Psoas muscle (tissue), 8 donors: ENCODE results near the gene SGK2. TPM values are rescaled to one million over a fixed set of nuclear protein-coding genes. Genes with fewer than 3 reads are reported as not detected.
"Not testable (repeated sequence)": the region's sequence is repeated elsewhere in the genome, so short reads cannot be mapped to it uniquely, and the experiment has no call there.

Experiments used
- ATAC-seq, 4 donors: fragments of 200-7000 bp; cut with Tn5 transposase; one replicate each; pipeline ENCODE4 v1.9.1; 2020; ENCODE audit warnings: moderate library complexity in 3 of 4, mild to moderate bottlenecking in 2 of 4
- DNase-seq, 2 donors: peaks; one replicate each; pipeline ENCODE4 v3.0.0-alpha.2; 2020
- H3K27ac ChIP-seq: fragments of 200-600 bp; one replicate; pipeline ENCODE4 v1.8.0; 2022
- H3K27me3 ChIP-seq, 3 donors: fragments of 200-600 bp in 1 of 3; one replicate each; pipeline versions ENCODE4 v1.6.1 to v1.8.0; 2013 to 2022; ENCODE audit warnings: low read length in 2 of 3, mild to moderate bottlenecking in 2 of 3, moderate library complexity in 1 of 3; ENCODE audit not compliant: insufficient read depth in 3 of 3
- H3K36me3 ChIP-seq, 2 donors: fragments of 200-600 bp in 1 of 2; one replicate each; pipeline versions ENCODE4 v1.6.1 to v1.8.0; 2013 to 2022; ENCODE audit warnings: low read depth in 1 of 2, mild to moderate bottlenecking in 1 of 2, moderate library complexity in 1 of 2; ENCODE audit not compliant: insufficient read depth in 1 of 2
- H3K4me1 ChIP-seq: fragments of 200-600 bp; one replicate; pipeline ENCODE4 v1.8.0; 2022
- H3K4me3 ChIP-seq: fragments of 200-600 bp; one replicate; pipeline ENCODE4 v1.8.0; 2022; ENCODE audit warnings: mild to moderate bottlenecking
- H3K9me3 ChIP-seq: fragments of 200-600 bp; one replicate; pipeline ENCODE4 v1.8.0; 2022
- WGBS, 3 donors: extraction: QIAGEN DNeasy Blood & Tissue Kit; methylation state at CpG; one replicate each; pipeline versions ENCODE4 v1.1.6 to v1.1.7; 2013; 5-methylcytosine and 5-hydroxymethylcytosine counted together
- intact Hi-C, 2 donors: fragments of 100-400 bp; cut with DNase I; formaldehyde crosslinking; loops; one replicate each; pipeline versions ENCODE4 v1.11.0 to v1.14.2; 2022
- polyA plus RNA-seq, 3 donors: library from polyadenylated mRNA; stranded (reverse); fragments of 200-250 nt; gene quantifications; one replicate each; pipeline ENCODE4 v1.2.3, GENCODE V29; 2013
- total RNA-seq, 4 donors: library from RNA; stranded (reverse); fragmentation: NEBNext Ultra II Directional in 2 of 4; extraction: Animal tissue kit (Norgen Biotek cat#: 25700) in 2 of 4; gene quantifications; one replicate each; pipeline versions ENCODE4 v1.2.1 to v1.2.4, GENCODE V29; 2021 to 2023
- TF ChIP-seq, protein P1 (sequence below): fragments of 200-600 bp; IDR thresholded peaks from one replicate; pipeline ENCODE4 v1.8.0; 2022; ENCODE audit warnings: antibody characterized with exemption
- donor health status: healthy with polysubstance abuse.
- donor health status: DM: no; HTN: no; CAD: no; lungs with moderate emphysema.
- donor health status: Bipolar disorder and iron deficiency.
- donor health status: healthy.
- donor health status: DM: yes; HTN: yes; CAD: no.
- donor health status: DM: no; HTN: no; CAD: no.
- donor health status: DM: no; HTN: no; CAD: no.
- donor health status: DM: yes; HTN: yes; CAD: no.

SGK2 gene
- total and polyA plus RNA-seq, 7 donors: 0.04 to 0.53 (median 0.14) TPM; not detected in 3

DNA sequence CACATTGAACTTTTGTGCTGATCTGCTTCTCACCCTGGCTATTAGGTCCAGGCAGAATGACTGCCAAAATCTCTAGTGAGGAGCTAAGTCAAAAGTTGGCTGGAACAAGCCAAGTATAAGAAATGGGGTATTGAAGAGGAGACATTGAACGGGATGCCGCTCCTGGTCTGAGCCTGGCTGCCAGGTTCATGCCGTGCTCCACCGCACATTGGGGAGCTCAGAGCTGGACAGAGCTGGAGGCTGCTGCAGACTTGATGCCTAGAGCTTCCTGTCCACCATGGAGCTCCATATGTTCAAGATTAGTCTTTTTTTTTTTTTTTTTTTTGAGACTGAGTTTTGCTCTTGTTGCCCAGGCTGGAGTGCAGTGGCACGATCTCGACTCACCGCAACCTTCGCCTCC lies 27.8 kb downstream of the SGK2 start:
- WGBS, 3 donors: 80 to 88% (median 83%) methylated on average over 8 of the region's 8 CpGs
- no peaks in the 10 kb centered on the region for H3K9me3 ChIP-seq
- DNase-seq: no peak
- no peak for ATAC-seq
- no peaks in the 10 kb centered on the region for H3K27me3 ChIP-seq
- H3K27ac ChIP-seq: no peak overlapping the region
- intact Hi-C loops: no loop called here
- H3K36me3 ChIP-seq: no peaks in the 10 kb centered on the region
- peaks cover 4% of the 10 kb centered on the region for H3K4me1 ChIP-seq
- H3K4me3 ChIP-seq: no peak overlapping the region
- TF ChIP-seq, protein P1, sequence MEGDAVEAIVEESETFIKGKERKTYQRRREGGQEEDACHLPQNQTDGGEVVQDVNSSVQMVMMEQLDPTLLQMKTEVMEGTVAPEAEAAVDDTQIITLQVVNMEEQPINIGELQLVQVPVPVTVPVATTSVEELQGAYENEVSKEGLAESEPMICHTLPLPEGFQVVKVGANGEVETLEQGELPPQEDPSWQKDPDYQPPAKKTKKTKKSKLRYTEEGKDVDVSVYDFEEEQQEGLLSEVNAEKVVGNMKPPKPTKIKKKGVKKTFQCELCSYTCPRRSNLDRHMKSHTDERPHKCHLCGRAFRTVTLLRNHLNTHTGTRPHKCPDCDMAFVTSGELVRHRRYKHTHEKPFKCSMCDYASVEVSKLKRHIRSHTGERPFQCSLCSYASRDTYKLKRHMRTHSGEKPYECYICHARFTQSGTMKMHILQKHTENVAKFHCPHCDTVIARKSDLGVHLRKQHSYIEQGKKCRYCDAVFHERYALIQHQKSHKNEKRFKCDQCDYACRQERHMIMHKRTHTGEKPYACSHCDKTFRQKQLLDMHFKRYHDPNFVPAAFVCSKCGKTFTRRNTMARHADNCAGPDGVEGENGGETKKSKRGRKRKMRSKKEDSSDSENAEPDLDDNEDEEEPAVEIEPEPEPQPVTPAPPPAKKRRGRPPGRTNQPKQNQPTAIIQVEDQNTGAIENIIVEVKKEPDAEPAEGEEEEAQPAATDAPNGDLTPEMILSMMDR: no peak

DNA sequence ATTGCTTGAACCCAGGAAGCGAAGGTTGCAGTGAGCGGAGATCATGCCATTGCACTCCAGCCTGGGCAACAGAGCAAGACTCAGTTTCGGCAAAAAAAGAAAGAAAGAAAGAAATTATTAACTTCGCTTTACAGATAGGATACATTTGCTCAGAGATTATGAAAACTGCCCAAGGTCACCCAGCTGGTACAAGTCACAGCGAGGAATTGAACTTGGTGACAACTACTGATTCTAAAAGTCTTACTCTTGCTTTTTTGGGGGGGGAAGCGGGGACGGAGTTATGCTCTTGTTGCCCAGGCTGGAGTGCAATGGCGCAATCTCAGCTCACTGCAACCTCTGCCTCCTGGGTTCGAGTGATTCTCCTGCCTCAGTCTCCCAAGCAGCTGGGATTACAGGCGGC lies 29.7 kb downstream of the SGK2 start:
- H3K36me3 ChIP-seq, H3K9me3 ChIP-seq, H3K4me3 ChIP-seq, H3K4me1 ChIP-seq, H3K27me3 ChIP-seq, ATAC-seq, H3K27ac ChIP-seq, DNase-seq, intact Hi-C loops: not testable (repeated sequence)
- 93 to 97% (median 97%) methylated on average over 10 of the region's 10 CpGs for whole genome bisulfite sequencing, 3 donors

DNA sequence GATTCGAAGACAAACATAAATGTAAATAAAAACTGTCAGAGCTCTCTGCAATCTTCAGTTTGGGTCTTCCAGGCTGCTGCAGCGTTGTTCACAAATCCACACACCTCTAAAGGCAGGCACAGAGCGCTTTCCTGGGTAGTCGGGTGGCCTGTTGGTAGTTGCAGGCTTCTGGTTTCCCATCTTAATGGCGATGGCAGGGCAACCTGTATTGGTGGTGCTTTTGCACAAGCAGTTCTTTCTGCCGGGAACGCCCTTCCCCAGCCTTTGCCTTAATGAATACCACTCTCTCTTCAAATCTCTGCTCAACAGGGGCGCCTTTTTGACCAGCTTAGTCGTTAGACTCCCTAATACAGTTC lies 31.2 kb downstream of the SGK2 start:
- 25 to 33% (median 29%) methylated on average over 8 to 9 of the region's 9 CpGs for WGBS, 3 donors
- ATAC-seq (peak in 1 of 4 donors; percentile 20), DNase-seq (no peak)
- TF ChIP-seq, protein P1: no peak
- H3K27me3 ChIP-seq: no peaks in the 10 kb centered on the region
- no peaks in the 10 kb centered on the region for H3K9me3 ChIP-seq
- intact Hi-C loops: loop anchor here (5.0 kb wide), 1 partner anchor 133 kb away; the partner anchor contains the start of gene SRSF6 (in 2 of the 2)
- peak overlapping the region; percentile 89 for H3K4me3 ChIP-seq
- H3K4me1 ChIP-seq: peaks cover 5% of the 10 kb centered on the region
- H3K36me3 ChIP-seq: peaks cover 0 to 10% of the 10 kb centered on the region in 2 donors
- peak overlapping the region; percentile 79 for H3K27ac ChIP-seq

DNA sequence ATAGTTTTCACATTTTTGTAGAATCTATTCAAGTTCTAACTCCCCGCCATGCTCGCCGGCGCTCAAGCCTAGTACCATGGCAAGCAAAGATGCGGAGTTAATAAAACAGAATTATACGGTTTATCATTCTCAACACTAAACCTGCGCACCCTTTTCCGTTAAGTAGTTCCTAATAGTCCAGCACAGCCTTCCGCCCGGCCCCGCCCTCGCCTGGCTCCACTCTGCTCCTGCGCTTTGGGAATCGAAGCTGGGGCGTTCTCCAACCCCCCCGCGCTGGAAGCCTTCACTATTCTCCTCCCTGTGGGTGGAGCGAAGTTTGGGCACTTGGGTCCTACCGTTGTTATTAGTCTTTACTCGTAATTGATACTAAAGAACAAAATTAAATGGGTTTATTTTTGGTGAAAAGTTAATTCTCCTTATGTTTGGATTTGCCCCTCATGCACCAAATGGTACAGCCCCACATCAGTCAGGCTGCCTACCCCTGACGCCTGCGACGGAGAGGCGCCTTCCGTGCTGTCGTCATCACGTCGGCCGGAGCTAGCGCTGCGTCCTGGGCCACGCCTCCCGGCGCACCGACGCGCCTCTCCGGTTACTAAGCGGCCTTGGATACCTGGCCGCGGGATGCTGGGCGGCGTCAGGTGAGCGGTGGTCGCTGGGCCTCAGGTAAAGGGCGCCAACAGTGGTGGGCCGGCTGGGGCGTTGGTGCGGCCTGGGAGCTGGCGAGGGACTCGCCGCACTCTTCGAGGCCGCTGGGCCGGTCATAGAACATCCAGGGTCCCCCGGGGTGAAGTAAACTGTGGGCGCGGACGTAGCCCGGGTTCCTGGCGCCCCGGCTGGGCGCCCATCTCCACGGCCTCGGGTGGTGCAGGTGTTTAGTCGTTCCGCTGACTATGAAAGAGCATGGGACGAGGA lies 31.8 kb downstream of the SGK2 start, which contains the start of gene IFT52:
Gene IFT52, plus strand, starts transcription at position 546 of the 912 bp plus-strand sequence. CDS start 3,762 bp downstream, outside the sequence.
- Histone ChIP-seq H3K9me3 (no peaks in the 10 kb centered on the region), H3K27me3 (no peaks in the 10 kb centered on the region), H3K4me3 (peak within 1 kb of the TSS; percentile 89), H3K27ac (peak within 1 kb of the TSS; percentile 79), H3K36me3 (peaks cover 0 to 16% of the 10 kb centered on the region in 2 donors), H3K4me1 (peaks cover 5% of the 10 kb centered on the region)
- ATAC-seq: peak; percentile 99 to 100 (median 100)
- 0% methylated on average over 68 of the region's 68 CpGs for WGBS, 3 donors
- intact Hi-C loops: loop anchor here (5.0 kb wide), 1 partner anchor 133 kb away; the partner anchor contains the start of gene SRSF6 (in 2 of the 2)
- TF ChIP-seq, protein P1: no peak
- peak; percentile 92 to 96 for DNase-seq

DNA sequence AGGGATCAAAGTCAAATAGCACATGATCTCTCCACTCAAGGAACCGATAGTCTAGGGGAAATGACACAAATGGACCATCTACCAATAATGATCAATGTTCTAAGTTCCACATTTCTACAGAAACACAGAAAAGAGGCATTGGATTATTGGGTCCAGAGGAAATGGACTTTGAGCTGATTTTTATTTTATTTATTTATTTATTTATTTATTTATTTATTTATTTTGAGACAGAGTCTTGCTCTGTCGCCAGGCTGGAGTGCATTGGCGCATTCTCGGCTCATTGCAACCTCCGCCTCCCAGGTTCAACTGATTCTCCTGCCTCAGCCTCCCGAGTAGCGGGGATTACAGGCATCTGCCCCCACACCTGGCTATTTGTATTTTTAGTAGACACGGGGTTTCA lies 43.1 kb downstream of the SGK2 start:
- WGBS, 3 donors: 85 to 91% (median 86%) methylated on average over 8 of the region's 8 CpGs
- intact Hi-C loops, H3K4me3 ChIP-seq, H3K27ac ChIP-seq, DNase-seq, H3K27me3 ChIP-seq, ATAC-seq, H3K9me3 ChIP-seq, H3K4me1 ChIP-seq: not testable (repeated sequence)
- H3K36me3 ChIP-seq: peaks cover 2 to 56% of the 10 kb centered on the region in 2 donors
